ENCODE measurements around the gene INTS11.

INTS11 gene

GRCh38 chr1:1343811-1344421 is 19.5 kb upstream of the INTS11 start:
- no peak for DNase-seq

DNA sequence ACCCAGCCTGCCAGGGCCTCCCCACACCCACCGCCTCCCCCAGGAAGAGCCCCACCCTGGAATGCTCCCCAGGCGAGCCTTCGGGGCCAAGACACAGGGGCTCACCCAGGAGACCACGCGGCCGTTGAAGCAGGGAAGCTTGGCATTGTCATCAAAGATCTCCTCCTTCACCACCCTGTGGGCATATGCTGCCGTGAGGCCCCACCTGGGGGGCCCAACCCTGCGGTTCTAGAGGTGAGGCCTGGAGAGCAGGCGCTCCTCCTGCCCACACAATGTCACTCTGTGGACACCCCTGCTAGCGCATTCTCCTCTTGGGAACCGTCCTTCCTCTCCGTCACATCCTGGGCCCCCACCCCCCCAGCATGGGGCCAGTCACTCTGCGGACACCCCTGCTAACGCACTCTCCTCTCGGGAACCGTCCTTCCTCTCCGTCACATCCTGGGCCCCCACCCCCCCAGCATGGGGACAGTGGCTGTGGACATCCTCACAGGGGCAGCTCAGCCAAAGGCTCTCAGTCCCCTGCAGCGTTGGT is 18.2 kb upstream of the INTS11 start:
- DNase-seq = no peak

DNA sequence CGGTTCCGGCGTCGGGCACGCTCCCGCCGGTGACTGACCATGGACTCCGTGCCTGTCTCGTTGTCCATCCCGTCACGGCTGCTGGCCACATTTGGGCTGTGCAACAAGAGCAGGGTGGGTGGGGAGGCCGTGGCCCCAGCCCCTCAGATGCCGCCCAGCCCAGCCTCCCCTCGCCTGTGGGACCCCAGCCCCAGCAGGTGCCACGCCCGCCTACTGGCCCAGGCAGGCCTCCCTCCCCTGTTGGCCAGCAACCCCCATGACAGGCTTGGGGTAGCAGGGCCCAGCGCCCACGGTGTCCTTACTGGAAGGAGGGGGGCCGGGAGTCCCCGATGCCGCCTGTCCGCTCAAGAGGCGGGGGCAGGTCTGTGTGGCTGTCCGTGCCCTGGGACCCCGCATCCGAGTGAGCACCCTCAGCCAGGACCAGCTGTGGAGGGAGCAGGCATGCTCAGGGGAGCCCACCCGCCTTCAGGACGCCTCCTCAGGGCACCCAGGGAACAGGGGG is 17.7 kb upstream of the INTS11 start:
- DNase-seq = no peak

DNA sequence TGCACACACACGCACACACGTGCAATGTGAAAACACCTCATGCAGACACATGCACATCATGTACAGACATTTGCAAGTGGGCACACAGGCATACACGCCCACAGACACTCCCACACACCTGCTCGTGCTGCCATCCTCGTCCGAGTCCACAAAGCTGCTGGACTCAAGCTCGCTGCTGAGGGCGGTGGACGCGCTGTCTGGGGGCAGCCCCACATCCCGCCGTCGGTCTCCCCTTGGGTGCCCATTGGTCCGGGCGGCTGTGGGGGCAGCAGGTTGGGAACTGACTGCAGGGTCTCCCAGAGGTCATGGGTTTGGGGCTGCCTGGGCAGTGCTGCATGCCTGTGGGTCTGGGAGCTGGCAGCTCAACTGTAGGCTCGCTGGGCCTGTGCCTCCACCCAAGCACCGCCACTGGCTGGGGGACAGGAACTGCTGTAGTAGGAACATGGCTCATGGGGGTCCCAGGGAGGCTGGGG is 17.1 kb upstream of the INTS11 start:
- DNase-seq = no peak

GRCh38 chr1:1340791-1341548 is 16.5 kb upstream of the INTS11 start:
- DNase-seq = no peak

GRCh38 chr1:1340185-1340584 is 15.7 kb upstream of the INTS11 start:
- DNase-seq = no peak

- no peak for DNase-seq
Observed at GRCh38 chr1:1338278-1338677, 13.8 kb upstream of the INTS11 start.

DNA sequence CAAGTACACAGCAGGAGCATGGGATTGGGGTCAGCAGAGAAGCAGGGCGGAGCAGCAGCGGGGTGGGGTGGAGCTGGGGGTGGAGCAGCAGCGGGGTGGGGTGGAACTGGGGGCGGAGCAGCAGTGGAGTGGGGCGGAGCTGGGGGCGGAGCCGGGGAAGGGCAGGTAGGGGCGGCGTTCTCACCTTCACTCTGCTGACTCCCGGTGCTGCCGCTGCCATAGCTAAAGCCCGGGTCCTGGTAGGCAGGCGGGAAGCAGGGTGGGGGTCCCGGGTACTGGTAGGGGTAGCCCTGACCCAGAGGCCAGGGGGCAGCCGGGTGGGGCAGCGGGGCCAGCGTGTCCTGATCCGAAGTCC is 13.3 kb upstream of the INTS11 start:
- no peak for DNase-seq

- no peak for DNase-seq
Observed at GRCh38 chr1:1336931-1337792, 12.7 kb upstream of the INTS11 start.

DNA sequence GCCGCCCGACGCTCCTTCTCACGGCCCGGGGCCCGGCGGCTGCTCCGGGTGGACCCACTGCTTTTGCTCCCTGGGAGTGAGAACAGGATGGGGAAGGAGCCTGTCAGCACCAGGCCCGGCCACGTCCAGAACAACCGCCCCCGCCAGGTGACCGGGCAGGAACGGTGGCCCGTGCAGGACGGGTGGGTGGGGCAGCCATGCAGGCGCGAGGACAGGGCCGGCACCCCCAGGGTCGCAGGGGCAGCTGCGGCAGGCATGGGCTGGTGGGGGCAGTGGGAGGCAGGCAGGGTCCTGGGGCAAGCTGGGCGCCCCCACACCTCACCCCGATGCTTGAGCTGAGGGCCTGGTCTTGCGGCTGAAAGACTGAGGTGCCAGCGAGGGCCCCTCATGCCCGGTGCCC is 12.0 kb upstream of the INTS11 start:
- no peak for DNase-seq

- DNase-seq = no peak
Observed at GRCh38 chr1:1335792-1336248, 11.4 kb upstream of the INTS11 start.

DNA sequence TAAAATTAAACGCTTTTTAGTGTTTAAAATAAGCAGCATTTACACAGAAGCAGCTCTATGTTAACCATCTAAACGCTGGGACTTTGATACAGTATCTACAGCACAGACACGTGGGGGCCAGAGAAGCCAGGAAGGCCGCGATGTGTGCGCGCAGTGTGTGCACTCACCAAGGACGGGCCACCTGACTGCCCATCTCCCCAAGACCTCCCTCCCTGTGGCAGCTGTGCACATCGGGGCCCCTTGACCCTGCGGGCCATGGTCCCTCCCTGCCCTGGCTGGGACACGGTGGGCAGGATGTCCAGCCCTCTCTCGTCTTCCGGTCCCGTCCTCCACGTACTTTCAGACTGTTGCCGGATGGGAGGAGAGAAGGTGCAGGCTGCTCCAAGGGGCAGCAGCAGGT is 10.8 kb upstream of the INTS11 start:
- no peak for DNase-seq

DNA sequence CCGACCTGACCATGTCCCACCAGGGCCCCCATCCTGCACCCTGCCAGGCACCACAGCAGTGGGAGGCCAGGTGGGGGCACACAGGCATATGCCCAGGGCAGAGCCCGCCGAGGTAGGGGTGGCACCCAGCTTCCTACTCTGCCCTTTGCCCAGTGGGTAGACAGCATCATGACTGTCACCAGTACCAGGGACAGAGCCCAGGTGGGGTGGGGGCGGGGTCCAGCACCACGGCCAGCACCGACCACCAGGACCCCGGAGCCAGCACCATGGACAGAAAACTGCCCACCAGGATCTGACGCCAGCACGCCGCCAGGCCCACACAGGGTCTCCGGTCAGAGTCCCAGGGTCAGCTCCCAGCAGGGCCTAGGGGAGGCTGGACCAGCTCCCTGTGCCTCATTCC is 10.4 kb upstream of the INTS11 start:
- DNase-seq = no peak

GRCh38 chr1:1333551-1334241 is 9.2 kb upstream of the INTS11 start:
- DNase-seq = no peak

GRCh38 chr1:1332774-1333480 is 8.5 kb upstream of the INTS11 start:
- no peak for DNase-seq

- no peak for DNase-seq
Observed at GRCh38 chr1:1332031-1332755, 7.7 kb upstream of the INTS11 start.

DNA sequence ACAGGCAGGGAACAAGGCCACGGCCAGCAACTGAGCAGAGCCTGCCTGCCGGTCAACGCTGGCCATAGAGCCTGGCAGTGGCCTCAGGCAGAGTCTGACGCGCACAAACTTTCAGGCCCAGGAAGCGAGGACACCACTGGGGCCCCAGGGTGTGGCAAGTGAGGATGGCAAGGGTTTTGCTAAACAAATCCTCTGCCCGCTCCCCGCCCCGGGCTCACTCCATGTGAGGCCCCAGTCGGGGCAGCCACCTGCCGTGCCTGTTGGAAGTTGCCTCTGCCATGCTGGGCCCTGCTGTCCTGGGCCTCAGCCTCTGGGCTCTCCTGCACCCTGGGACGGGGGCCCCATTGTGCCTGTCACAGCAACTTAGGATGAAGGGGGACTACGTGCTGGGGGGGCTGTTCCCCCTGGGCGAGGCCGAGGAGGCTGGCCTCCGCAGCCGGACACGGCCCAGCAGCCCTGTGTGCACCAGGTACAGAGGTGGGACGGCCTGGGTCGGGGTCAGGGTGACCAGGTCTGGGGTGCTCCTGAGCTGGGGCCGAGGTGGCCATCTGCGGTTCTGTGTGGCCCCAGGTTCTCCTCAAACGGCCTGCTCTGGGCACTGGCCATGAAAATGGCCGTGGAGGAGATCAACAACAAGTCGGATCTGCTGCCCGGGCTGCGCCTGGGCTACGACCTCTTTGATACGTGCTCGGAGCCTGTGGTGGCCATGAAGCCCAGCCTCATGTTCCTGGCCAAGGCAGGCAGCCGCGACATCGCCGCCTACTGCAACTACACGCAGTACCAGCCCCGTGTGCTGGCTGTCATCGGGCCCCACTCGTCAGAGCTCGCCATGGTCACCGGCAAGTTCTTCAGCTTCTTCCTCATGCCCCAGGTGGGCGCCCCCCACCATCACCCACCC is 6.9 kb upstream of the INTS11 start, which contains the start of gene TAS1R3:
TAS1R3 (plus strand) TSS at position 213 of the 898 bp plus-strand sequence; CDS start at position 279, 66 bp downstream.
- DNase-seq = no peak

DNA sequence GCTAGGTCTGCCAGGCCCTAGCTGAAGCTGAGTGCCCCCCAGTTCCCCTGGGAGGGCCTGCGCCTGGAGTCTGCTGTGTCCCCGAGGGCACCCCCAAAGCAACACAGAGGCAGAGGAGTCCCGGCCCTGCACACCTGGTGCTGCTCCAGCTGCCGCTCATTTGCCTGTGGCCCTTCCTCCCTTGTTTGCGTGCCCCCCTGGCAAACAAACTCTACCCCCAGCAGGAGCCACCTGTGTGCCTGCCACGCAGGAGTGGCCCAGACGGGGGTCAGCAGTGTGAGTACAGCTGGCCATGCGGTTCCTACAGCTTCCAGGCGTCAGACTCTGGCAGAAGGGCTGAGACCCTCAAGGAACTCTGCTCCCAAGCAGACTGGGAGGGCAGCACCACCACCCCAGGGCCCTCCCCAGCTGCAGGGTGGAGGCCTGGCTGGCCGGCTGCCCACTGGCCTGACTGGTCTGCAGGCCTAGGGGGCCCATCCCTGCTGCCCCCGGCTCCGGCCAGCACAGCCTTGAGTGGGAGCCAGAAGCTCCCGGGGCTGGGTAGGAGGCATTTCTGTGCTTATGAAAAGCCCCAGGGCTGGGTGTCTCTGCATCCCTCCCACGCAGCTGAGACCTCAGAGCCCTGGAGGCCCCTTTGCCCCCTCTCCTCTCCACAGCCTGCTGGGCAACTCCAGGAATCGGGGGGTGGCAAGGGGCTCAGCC is 6.1 kb upstream of the INTS11 start:
- peak in 1 of 2 experiments; percentile 14 for DNase-seq

Data from NCI-H2081 (cell line).